HepG2 (cell line): ENCODE results near the gene DCAF15. TPM values are rescaled to one million over a fixed set of nuclear protein-coding genes. Genes with fewer than 3 reads are reported as not detected.

Source experiments
- ATAC-seq: fragments of 200-7000 bp; cut with Tn5 transposase; 3 replicates; pipeline ENCODE4 v1.9.1; 2020; ENCODE audit warnings: mild to moderate bottlenecking, moderate library complexity
- BruUV-seq: library from RNA; stranded (reverse); fragments of 400-500 nt; replicated peaks from 2 replicates; lab custom pipeline; 2021; lab: Mats Ljungman, UMichigan
- CTCF ChIA-PET: fragments of 300-600 bp; formaldehyde crosslinking; extraction: SDS; loops from one replicate; lab custom pipeline; 2021; ENCODE audit warnings: low total read pairs, inconsistent platforms, low intra/inter-chr PET ratio; lab: Yijun Ruan, JAX
- POLR2A ChIA-PET: fragments of 350-600 bp; sonication (Branson Sonifier 250); formaldehyde crosslinking; loops from one replicate; lab custom pipeline; 2020; ENCODE audit warnings: antibody characterized with exemption, inconsistent platforms; lab: Yijun Ruan, JAX
- DNase-seq: peaks from one replicate; pipeline ENCODE4 v3.0.0-alpha.2; 2015; ENCODE audit warnings: low spot score
- FAIRE-seq: peaks from 3 replicates; lab custom pipeline; 2011; peaks lifted over from hg19 to GRCh38; lab: Jason Lieb, UNC
- H2AFZ ChIP-seq: one replicate; pipeline ENCODE4 v1.6.1; 2011; ENCODE audit warnings: low read length, inconsistent platforms
- H3K27ac ChIP-seq: fragments of 300-600 bp; 3 replicates; pipeline ENCODE4 v1.8.0; 2011; ENCODE audit warnings: mixed run types, mild to moderate bottlenecking, mixed read lengths, low read length, inconsistent platforms; ENCODE audit not compliant: insufficient read depth; ENCODE audit errors: extremely low read length
- H3K27me3 ChIP-seq, 2 experiments: fragments of 200-600 bp in 1 of 2; 2 replicates in 1 of 2; 3 replicates in 1 of 2; pipeline versions ENCODE4 v1.6.0 to v1.8.0; 2011; ENCODE audit warnings: low read length in 2 of 2, mild to moderate bottlenecking in 2 of 2, moderate library complexity in 2 of 2, inconsistent platforms in 1 of 2; ENCODE audit not compliant: insufficient read depth in 2 of 2, control insufficient read depth in 1 of 2
- H3K36me3 ChIP-seq, 2 experiments: fragments of 200-600 bp in 1 of 2; replicated peaks in 1 of 2; 2 replicates in 1 of 2; 3 replicates in 1 of 2; pipeline versions ENCODE4 v1.5.1 to v1.8.0; 2011; ENCODE audit warnings: low read length in 2 of 2, inconsistent platforms in 1 of 2; ENCODE audit not compliant: insufficient read depth in 2 of 2, control insufficient read depth in 1 of 2
- H3K4me1 ChIP-seq: 2 replicates; pipeline ENCODE4 v1.5.1; 2012; ENCODE audit warnings: low read length, inconsistent platforms; ENCODE audit not compliant: insufficient read depth
- H3K4me2 ChIP-seq: 2 replicates; pipeline ENCODE4 v1.6.0; 2011; ENCODE audit warnings: low read depth, low read length, inconsistent platforms
- H3K4me3 ChIP-seq, 3 experiments: fragments of 200-600 bp in 1 of 3; sonication (generic), shearing (Covaris generic) in 1 of 3; replicated peaks in 1 of 3; 2 replicates each; pipeline ENCODE4 v1.5.1; 2011 to 2016; ENCODE audit warnings: low read length in 3 of 3, inconsistent platforms in 2 of 3, low read depth in 2 of 3, mild to moderate bottlenecking in 2 of 3, control low read depth in 1 of 3, mixed read lengths in 1 of 3; ENCODE audit not compliant: insufficient read depth in 1 of 3
- H3K79me2 ChIP-seq: one replicate; pipeline ENCODE4 v1.6.1; 2011; ENCODE audit warnings: low read length, inconsistent platforms; ENCODE audit not compliant: insufficient read depth
- H3K9ac ChIP-seq: 2 replicates; pipeline ENCODE4 v1.6.0; 2011; ENCODE audit warnings: mild to moderate bottlenecking, low read depth, low read length, inconsistent platforms; ENCODE audit not compliant: insufficient read depth
- H3K9me3 ChIP-seq: 2 replicates; pipeline ENCODE4 v1.5.1; 2012; ENCODE audit warnings: mild to moderate bottlenecking, low read length
- H4K20me1 ChIP-seq: 2 replicates; pipeline ENCODE4 v1.6.0; 2011; ENCODE audit warnings: inconsistent platforms, mild to moderate bottlenecking, low read length, moderate library complexity; ENCODE audit not compliant: insufficient read depth
- FOXA1 ChIP-seq, 2 experiments: fragments of 450-650 bp in 1 of 2; sonication (generic) in 1 of 2; formaldehyde crosslinking in 1 of 2; IDR thresholded peaks; 2 replicates each; pipeline versions ENCODE4 v1.4.0 to v1.6.1; 2016 to 2020; ENCODE audit warnings: missing genetic modification reagents in 1 of 2
- HNRNPL ChIP-seq: fragments of 200-400 bp; formaldehyde crosslinking; IDR thresholded peaks from 2 replicates; pipeline ENCODE4 v1.6.1; 2017; ENCODE audit warnings: mild to moderate bottlenecking, low read depth, low read length
- RBM22 ChIP-seq: fragments of 200-400 bp; formaldehyde crosslinking; optimal IDR thresholded peaks from 2 replicates; pipeline ENCODE3; 2017; ENCODE audit warnings: mild to moderate bottlenecking, low read length, moderate library complexity
- SALL1 ChIP-seq: sonication (generic); formaldehyde crosslinking; IDR thresholded peaks from 2 replicates; pipeline ENCODE4 v1.8.0; 2022; ENCODE audit warnings: mild to moderate bottlenecking, missing genetic modification reagents
- ZMAT3 ChIP-seq: sonication (generic); formaldehyde crosslinking; conservative IDR thresholded peaks from 2 replicates; pipeline ENCODE4 v1.7.0; 2021; ENCODE audit warnings: missing genetic modification reagents
- ZNF30 ChIP-seq: sonication (generic); formaldehyde crosslinking; IDR thresholded peaks from 2 replicates; pipeline ENCODE4 v1.5.0; 2020; ENCODE audit warnings: mild to moderate bottlenecking, missing genetic modification reagents
- WGBS: methylation state at CpG from one replicate; pipeline ENCODE4 v1.1.6; 2017; ENCODE audit warnings: low lambda C conversion rate; 5-methylcytosine and 5-hydroxymethylcytosine counted together
- in situ Hi-C: cut with HindIII; loops from 2 replicates; pipeline ENCODE4 v1.10.0; 2017; ENCODE audit warnings: low pct_unique_long_range_greater_than_20kb; ENCODE audit not compliant: extremely low pct_ligation_motif_present
- intact Hi-C: fragments of 100-400 bp; cut with micrococcal nuclease; formaldehyde crosslinking; loops from one replicate; pipeline ENCODE4 v1.10.0; 2022; ENCODE audit not compliant: unreplicated experiment
- polyA plus RNA-seq, 8 experiments: library from polyadenylated mRNA; depleted of rRNA in 3 of 8; stranded (reverse) in 7 of 8; unstranded in 1 of 8; fragments of >200 nt; fragmentation: Illumina TruSeq in 4 of 8; extraction: Trizol in 4 of 8; gene quantifications; 2 replicates each; pipeline versions ENCODE4 v1.2.1 to v1.2.3, GENCODE V29; 2011 to 2016; ENCODE audit warnings: low read depth in 4 of 8, missing spikeins in 1 of 8, mixed read lengths in 1 of 8; ENCODE audit not compliant: insufficient read depth in 1 of 8
- total RNA-seq, 5 experiments: library from RNA; depleted of rRNA; stranded (reverse); fragments of >200 nt; fragmentation: Illumina TruSeq; extraction: Trizol; gene quantifications; 2 replicates each; pipeline ENCODE4 v1.2.3, GENCODE V29; 2016; ENCODE audit warnings: low read depth in 1 of 5
- TF ChIP-seq, protein P1 (sequence below): sonication (generic); formaldehyde crosslinking; IDR thresholded peaks from 2 replicates; pipeline ENCODE4 v1.4.0; 2020; ENCODE audit warnings: missing genetic modification reagents
- TF ChIP-seq, protein P2 (sequence below): sonication (generic); formaldehyde crosslinking; IDR thresholded peaks from 2 replicates; pipeline ENCODE4 v1.4.0; 2020; ENCODE audit warnings: missing genetic modification reagents
- TF ChIP-seq, protein P3 (sequence below): sonication (generic); formaldehyde crosslinking; IDR thresholded peaks from 2 replicates; pipeline ENCODE4 v1.5.0; 2020; ENCODE audit warnings: missing genetic modification reagents, mild to moderate bottlenecking, borderline replicate concordance
- TF ChIP-seq, protein P4 (sequence below): sonication (generic); formaldehyde crosslinking; IDR thresholded peaks from 2 replicates; pipeline ENCODE4 v1.4.0; 2020; ENCODE audit warnings: missing genetic modification reagents
- TF ChIP-seq, protein P5 (sequence below): sonication (generic); formaldehyde crosslinking; IDR thresholded peaks from 2 replicates; pipeline ENCODE4 v1.5.0; 2020; ENCODE audit warnings: mild to moderate bottlenecking, missing genetic modification reagents, moderate library complexity
- TF ChIP-seq, protein P6 (sequence below): sonication (generic); formaldehyde crosslinking; IDR thresholded peaks from 2 replicates; pipeline ENCODE4 v1.9.0; 2022; ENCODE audit warnings: missing genetic modification reagents, mild to moderate bottlenecking, borderline replicate concordance

DCAF15 gene
- total and polyA plus RNA-seq, 2 of the 13 experiments (the other 11 are each of a cell fraction or from before 2014, with no cell fraction given): 13.6 to 14.0 TPM

DNA sequence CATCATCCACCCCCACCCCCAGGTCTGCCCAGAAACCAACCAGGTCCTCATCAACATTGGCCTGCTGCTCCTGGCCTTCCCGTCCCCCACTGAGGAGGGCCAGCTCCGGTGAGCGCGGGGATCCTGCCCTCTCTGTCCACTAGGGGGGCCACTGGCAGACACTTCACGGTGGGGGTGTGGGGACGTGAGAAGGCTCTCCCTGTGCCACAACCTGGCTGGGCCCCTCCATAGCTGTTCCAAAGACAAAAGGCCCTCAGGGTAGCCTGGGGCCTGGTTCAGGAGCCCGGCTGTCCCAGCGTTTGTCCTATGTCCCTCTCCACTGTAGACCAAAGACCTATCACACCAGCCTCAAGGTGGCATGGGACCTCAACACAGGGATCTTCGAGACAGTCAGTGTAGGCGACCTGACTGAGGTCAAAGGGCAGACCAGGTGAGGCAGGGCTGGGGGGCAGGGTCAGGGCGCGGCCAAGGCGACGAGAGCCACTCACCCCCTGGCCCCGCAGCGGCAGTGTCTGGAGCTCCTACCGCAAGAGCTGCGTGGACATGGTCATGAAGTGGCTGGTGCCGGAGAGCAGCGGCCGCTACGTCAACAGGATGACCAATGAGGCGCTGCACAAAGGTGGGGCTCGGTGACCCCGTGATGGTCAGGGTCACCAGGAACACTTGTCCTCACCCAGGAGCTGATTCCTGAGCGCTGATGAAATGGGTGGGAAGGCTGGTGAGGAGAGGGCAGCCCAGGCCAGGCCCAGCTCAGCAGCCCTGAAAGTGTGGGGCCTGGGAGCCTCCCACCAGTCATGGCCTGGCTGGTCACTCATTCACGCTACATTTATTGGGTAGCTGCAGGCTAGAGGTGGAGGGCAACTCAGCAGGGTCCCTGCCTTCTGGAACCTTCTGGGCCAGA lies 7.9 kb downstream of the DCAF15 start:
- ChIA-PET POLR2A (no interaction called here), CTCF (no interaction called here)
- FAIRE-seq (no peak), ATAC-seq (peak; percentile 66), DNase-seq (no peak)
- Histone ChIP-seq H3K79me2 (no peaks in the 10 kb centered on the region), H4K20me1 (no peaks in the 10 kb centered on the region), H3K36me3 (peaks cover 20 to 46% of the 10 kb centered on the region in 2 experiments; a peak in 4 of 5 replicates), H3K4me1 (no peaks in the 10 kb centered on the region), H3K9me3 (no peaks in the 10 kb centered on the region), H3K27ac (no peak overlapping the region), H2AFZ (no peak overlapping the region), H3K9ac (no peak overlapping the region), H3K4me2 (no peak overlapping the region), H3K27me3 (no peaks in the 10 kb centered on the region), H3K4me3 (no peak overlapping the region)
- in situ Hi-C loops (no loop called here), intact Hi-C loops (no loop called here)
- BruUV-seq: no TSS peak
- WGBS: 97% methylated on average over 23 of the region's 27 CpGs
- TF ChIP-seq RBM22 (peak; percentile 1), ZNF30 (CRISPR knock-in tag) (no peak), ZMAT3 (CRISPR knock-in tag) (no peak), FOXA1 (IDR thresholded peaks at IDR 0.05) (no peak), FOXA1 (CRISPR knock-in tag; IDR thresholded peaks at IDR 0.05) (peak; percentile 14; the same call in 1 of the 2 replicates), HNRNPL (0 out of 2 replicates have a peak, but pooled peaks have one; percentile 49), SALL1 (CRISPR knock-in tag) (0 out of 2 replicates have a peak, but pooled peaks have one; percentile 13)
- TF ChIP-seq, protein P1, sequence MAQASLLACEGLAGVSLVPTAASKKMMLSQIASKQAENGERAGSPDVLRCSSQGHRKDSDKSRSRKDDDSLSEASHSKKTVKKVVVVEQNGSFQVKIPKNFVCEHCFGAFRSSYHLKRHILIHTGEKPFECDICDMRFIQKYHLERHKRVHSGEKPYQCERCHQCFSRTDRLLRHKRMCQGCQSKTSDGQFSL (CRISPR knock-in tag): peak; percentile 53; the same call in 1 of the 2 replicates
- TF ChIP-seq, protein P2, sequence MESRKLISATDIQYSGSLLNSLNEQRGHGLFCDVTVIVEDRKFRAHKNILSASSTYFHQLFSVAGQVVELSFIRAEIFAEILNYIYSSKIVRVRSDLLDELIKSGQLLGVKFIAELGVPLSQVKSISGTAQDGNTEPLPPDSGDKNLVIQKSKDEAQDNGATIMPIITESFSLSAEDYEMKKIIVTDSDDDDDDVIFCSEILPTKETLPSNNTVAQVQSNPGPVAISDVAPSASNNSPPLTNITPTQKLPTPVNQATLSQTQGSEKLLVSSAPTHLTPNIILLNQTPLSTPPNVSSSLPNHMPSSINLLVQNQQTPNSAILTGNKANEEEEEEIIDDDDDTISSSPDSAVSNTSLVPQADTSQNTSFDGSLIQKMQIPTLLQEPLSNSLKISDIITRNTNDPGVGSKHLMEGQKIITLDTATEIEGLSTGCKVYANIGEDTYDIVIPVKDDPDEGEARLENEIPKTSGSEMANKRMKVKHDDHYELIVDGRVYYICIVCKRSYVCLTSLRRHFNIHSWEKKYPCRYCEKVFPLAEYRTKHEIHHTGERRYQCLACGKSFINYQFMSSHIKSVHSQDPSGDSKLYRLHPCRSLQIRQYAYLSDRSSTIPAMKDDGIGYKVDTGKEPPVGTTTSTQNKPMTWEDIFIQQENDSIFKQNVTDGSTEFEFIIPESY (CRISPR knock-in tag): peak; percentile 80
- TF ChIP-seq, protein P3, sequence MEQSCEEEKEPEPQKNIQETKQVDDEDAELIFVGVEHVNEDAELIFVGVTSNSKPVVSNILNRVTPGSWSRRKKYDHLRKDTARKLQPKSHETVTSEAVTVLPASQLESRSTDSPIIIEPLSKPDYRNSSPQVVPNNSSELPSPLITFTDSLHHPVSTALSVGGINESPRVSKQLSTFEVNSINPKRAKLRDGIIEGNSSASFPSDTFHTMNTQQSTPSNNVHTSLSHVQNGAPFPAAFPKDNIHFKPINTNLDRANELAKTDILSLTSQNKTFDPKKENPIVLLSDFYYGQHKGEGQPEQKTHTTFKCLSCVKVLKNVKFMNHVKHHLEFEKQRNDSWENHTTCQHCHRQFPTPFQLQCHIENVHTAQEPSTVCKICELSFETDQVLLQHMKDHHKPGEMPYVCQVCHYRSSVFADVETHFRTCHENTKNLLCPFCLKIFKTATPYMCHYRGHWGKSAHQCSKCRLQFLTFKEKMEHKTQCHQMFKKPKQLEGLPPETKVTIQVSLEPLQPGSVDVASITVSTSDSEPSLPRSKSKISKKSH (CRISPR knock-in tag): no peak
- TF ChIP-seq, protein P4, sequence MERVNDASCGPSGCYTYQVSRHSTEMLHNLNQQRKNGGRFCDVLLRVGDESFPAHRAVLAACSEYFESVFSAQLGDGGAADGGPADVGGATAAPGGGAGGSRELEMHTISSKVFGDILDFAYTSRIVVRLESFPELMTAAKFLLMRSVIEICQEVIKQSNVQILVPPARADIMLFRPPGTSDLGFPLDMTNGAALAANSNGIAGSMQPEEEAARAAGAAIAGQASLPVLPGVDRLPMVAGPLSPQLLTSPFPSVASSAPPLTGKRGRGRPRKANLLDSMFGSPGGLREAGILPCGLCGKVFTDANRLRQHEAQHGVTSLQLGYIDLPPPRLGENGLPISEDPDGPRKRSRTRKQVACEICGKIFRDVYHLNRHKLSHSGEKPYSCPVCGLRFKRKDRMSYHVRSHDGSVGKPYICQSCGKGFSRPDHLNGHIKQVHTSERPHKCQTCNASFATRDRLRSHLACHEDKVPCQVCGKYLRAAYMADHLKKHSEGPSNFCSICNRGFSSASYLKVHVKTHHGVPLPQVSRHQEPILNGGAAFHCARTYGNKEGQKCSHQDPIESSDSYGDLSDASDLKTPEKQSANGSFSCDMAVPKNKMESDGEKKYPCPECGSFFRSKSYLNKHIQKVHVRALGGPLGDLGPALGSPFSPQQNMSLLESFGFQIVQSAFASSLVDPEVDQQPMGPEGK (CRISPR knock-in tag): 0 out of 2 replicates have a peak, but pooled peaks have one; percentile 20
- TF ChIP-seq, protein P5, sequence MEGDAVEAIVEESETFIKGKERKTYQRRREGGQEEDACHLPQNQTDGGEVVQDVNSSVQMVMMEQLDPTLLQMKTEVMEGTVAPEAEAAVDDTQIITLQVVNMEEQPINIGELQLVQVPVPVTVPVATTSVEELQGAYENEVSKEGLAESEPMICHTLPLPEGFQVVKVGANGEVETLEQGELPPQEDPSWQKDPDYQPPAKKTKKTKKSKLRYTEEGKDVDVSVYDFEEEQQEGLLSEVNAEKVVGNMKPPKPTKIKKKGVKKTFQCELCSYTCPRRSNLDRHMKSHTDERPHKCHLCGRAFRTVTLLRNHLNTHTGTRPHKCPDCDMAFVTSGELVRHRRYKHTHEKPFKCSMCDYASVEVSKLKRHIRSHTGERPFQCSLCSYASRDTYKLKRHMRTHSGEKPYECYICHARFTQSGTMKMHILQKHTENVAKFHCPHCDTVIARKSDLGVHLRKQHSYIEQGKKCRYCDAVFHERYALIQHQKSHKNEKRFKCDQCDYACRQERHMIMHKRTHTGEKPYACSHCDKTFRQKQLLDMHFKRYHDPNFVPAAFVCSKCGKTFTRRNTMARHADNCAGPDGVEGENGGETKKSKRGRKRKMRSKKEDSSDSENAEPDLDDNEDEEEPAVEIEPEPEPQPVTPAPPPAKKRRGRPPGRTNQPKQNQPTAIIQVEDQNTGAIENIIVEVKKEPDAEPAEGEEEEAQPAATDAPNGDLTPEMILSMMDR (CRISPR knock-in tag): peak; percentile 57
- TF ChIP-seq, protein P6, sequence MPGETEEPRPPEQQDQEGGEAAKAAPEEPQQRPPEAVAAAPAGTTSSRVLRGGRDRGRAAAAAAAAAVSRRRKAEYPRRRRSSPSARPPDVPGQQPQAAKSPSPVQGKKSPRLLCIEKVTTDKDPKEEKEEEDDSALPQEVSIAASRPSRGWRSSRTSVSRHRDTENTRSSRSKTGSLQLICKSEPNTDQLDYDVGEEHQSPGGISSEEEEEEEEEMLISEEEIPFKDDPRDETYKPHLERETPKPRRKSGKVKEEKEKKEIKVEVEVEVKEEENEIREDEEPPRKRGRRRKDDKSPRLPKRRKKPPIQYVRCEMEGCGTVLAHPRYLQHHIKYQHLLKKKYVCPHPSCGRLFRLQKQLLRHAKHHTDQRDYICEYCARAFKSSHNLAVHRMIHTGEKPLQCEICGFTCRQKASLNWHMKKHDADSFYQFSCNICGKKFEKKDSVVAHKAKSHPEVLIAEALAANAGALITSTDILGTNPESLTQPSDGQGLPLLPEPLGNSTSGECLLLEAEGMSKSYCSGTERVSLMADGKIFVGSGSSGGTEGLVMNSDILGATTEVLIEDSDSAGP: no peak
